H9 (cell line): ENCODE measurements around the gene GCC2. TPM values are rescaled to one million over a fixed set of nuclear protein-coding genes. Genes with fewer than 3 reads are reported as not detected.

ENCODE experiments used
- DNase-seq: peaks from one replicate; pipeline ENCODE4 v3.0.0-alpha.2; 2017
- H2AFZ ChIP-seq: one replicate; pipeline ENCODE4 v1.6.1; 2013; ENCODE audit warnings: mild to moderate bottlenecking, low read length, control low read depth, moderate library complexity
- H2AK5ac ChIP-seq: 2 replicates; pipeline ENCODE4 v1.6.1; 2013; ENCODE audit warnings: low read length, control low read depth, mixed read lengths; ENCODE audit not compliant: insufficient read length
- H2BK120ac ChIP-seq: one replicate; pipeline ENCODE4 v1.6.1; 2013; ENCODE audit warnings: low read depth, mild to moderate bottlenecking, low read length, control low read depth, inconsistent platforms; ENCODE audit not compliant: poor library complexity, severe bottlenecking
- H2BK12ac ChIP-seq: 2 replicates; pipeline ENCODE4 v1.6.1; 2013; ENCODE audit warnings: low read length, control low read depth, mixed read lengths, low read depth; ENCODE audit not compliant: insufficient read length
- H2BK15ac ChIP-seq: 2 replicates; pipeline ENCODE4 v1.6.1; 2013; ENCODE audit warnings: low read depth, low read length, control low read depth
- H2BK20ac ChIP-seq: one replicate; pipeline ENCODE4 v1.6.1; 2013; ENCODE audit warnings: low read depth, mild to moderate bottlenecking, low read length, control low read depth, inconsistent platforms; ENCODE audit not compliant: poor library complexity, severe bottlenecking
- H2BK5ac ChIP-seq: 2 replicates; pipeline ENCODE4 v1.6.1; 2013; ENCODE audit warnings: low read length, control low read depth, mixed read lengths; ENCODE audit not compliant: insufficient read length
- H3K14ac ChIP-seq: 2 replicates; pipeline ENCODE4 v1.6.1; 2013; ENCODE audit warnings: low read length, control low read depth; ENCODE audit not compliant: insufficient read depth
- H3K18ac ChIP-seq: 2 replicates; pipeline ENCODE4 v1.6.1; 2013; ENCODE audit warnings: low read depth, mild to moderate bottlenecking, mixed read lengths, low read length, control low read depth; ENCODE audit not compliant: insufficient read length
- H3K23ac ChIP-seq: 2 replicates; pipeline ENCODE4 v1.6.1; 2013; ENCODE audit warnings: low read length, control low read depth, mixed read lengths, low read depth; ENCODE audit not compliant: insufficient read length
- H3K23me2 ChIP-seq: 2 replicates; pipeline ENCODE4 v1.6.1; 2013; ENCODE audit warnings: low read depth, mild to moderate bottlenecking, mixed read lengths, low read length, control low read depth; ENCODE audit not compliant: insufficient read length, poor library complexity, severe bottlenecking
- H3K27ac ChIP-seq: 2 replicates; pipeline ENCODE4 v1.5.1; 2013; ENCODE audit warnings: low read length, control low read depth, mixed read lengths, low read depth; ENCODE audit not compliant: insufficient read length
- H3K27me3 ChIP-seq: 2 replicates; pipeline ENCODE4 v1.6.1; 2013; ENCODE audit warnings: low read length, control low read depth, inconsistent platforms; ENCODE audit not compliant: insufficient read depth
- H3K4ac ChIP-seq: 2 replicates; pipeline ENCODE4 v1.6.1; 2013; ENCODE audit warnings: low read depth, mild to moderate bottlenecking, control low read depth, inconsistent platforms, low read length, moderate library complexity
- H3K4me1 ChIP-seq: 2 replicates; pipeline ENCODE4 v1.6.1; 2013; ENCODE audit warnings: low read length, control low read depth, inconsistent platforms; ENCODE audit not compliant: insufficient read depth
- H3K4me2 ChIP-seq: 2 replicates; pipeline ENCODE4 v1.6.1; 2013; ENCODE audit warnings: low read length, control low read depth, mixed read lengths; ENCODE audit not compliant: insufficient read length, insufficient read depth
- H3K56ac ChIP-seq: 2 replicates; pipeline ENCODE4 v1.6.1; 2013; ENCODE audit warnings: low read depth, mild to moderate bottlenecking, mixed read lengths, low read length, control low read depth; ENCODE audit not compliant: insufficient read length
- H3K79me1 ChIP-seq: 2 replicates; pipeline ENCODE4 v1.6.1; 2013; ENCODE audit warnings: low read depth, mild to moderate bottlenecking, moderate library complexity, low read length, control low read depth, inconsistent platforms; ENCODE audit not compliant: insufficient read depth, poor library complexity, severe bottlenecking
- H3K79me2 ChIP-seq: 2 replicates; pipeline ENCODE4 v1.6.1; 2013; ENCODE audit warnings: low read length, control low read depth, inconsistent platforms; ENCODE audit not compliant: insufficient read depth
- H3K9ac ChIP-seq: 2 replicates; pipeline ENCODE4 v1.6.1; 2013; ENCODE audit warnings: low read length, control low read depth, mixed read lengths; ENCODE audit not compliant: insufficient read length; ENCODE audit errors: extremely low read depth
- H3K9me3 ChIP-seq: one replicate; pipeline ENCODE4 v1.6.1; 2013; ENCODE audit warnings: low read depth, low read length, inconsistent platforms; ENCODE audit not compliant: control insufficient read depth
- H3T11ph ChIP-seq: one replicate; pipeline ENCODE4 v1.6.1; 2013; ENCODE audit warnings: mild to moderate bottlenecking, low read length, control low read depth, inconsistent platforms
- H4K20me1 ChIP-seq: one replicate; pipeline ENCODE4 v1.6.1; 2013; ENCODE audit not compliant: control insufficient read depth, insufficient read length, insufficient read depth
- H4K5ac ChIP-seq: 2 replicates; pipeline ENCODE4 v1.6.1; 2013; ENCODE audit warnings: low read depth, mild to moderate bottlenecking, mixed read lengths, low read length, control low read depth; ENCODE audit not compliant: insufficient read length
- H4K8ac ChIP-seq: replicated peaks from 2 replicates; pipeline ENCODE4 v1.6.1; 2013; ENCODE audit warnings: low read length, control low read depth, mixed read lengths, low read depth; ENCODE audit not compliant: insufficient read length
- H4K91ac ChIP-seq: 2 replicates; pipeline ENCODE4 v1.6.1; 2013; ENCODE audit warnings: low read depth, mild to moderate bottlenecking, moderate library complexity, mixed read lengths, low read length, control low read depth; ENCODE audit not compliant: insufficient read length
- H3K27ac Mint-ChIP-seq, 3 experiments: 2 replicates in 2 of 3; 3 replicates in 1 of 3; pipeline ENCODE4 v1.8.0; 2020 to 2021; ENCODE audit warnings: mixed read lengths in 3 of 3, mild to moderate bottlenecking in 1 of 3, moderate library complexity in 1 of 3
- H3K27me3 Mint-ChIP-seq: 2 replicates; pipeline ENCODE4 v1.8.0; 2021; ENCODE audit warnings: low read depth, mild to moderate bottlenecking, moderate library complexity, mixed read lengths
- H3K36me3 Mint-ChIP-seq, 3 experiments: 2 replicates in 2 of 3; 3 replicates in 1 of 3; pipeline ENCODE4 v1.8.0; 2020 to 2021; ENCODE audit warnings: low read depth in 3 of 3, mixed read lengths in 3 of 3; ENCODE audit not compliant: insufficient read depth in 1 of 3
- H3K4me1 Mint-ChIP-seq, 2 experiments: 2 replicates each; pipeline ENCODE4 v1.8.0; 2020; ENCODE audit warnings: mixed read lengths in 2 of 2
- H3K4me3 Mint-ChIP-seq, 2 experiments: 2 replicates in 1 of 2; 3 replicates in 1 of 2; pipeline ENCODE4 v1.8.0; 2020 to 2021; ENCODE audit warnings: mild to moderate bottlenecking in 2 of 2, mixed read lengths in 2 of 2, moderate library complexity in 1 of 2
- H3K9me3 Mint-ChIP-seq, 2 experiments: 2 replicates in 1 of 2; 3 replicates in 1 of 2; pipeline ENCODE4 v1.8.0; 2020; ENCODE audit warnings: mild to moderate bottlenecking in 2 of 2, mixed read lengths in 2 of 2, moderate library complexity in 1 of 2
- CTCF ChIP-seq: fragments of 200-600 bp; sonication (generic); conservative IDR thresholded peaks from 3 replicates; pipeline ENCODE4 v1.8.0; 2021; ENCODE audit warnings: antibody characterized with exemption, mild to moderate bottlenecking
- WGBS: extraction: QIAGEN DNeasy Blood & Tissue Kit; methylation state at CpG from one replicate; pipeline ENCODE4 v1.1.7; 2013; ENCODE audit warnings: missing lambda C conversion rate, low lambda C conversion rate, mixed read lengths; ENCODE audit not compliant: insufficient read length; ENCODE audit errors: extremely low coverage; 5-methylcytosine and 5-hydroxymethylcytosine counted together
- total RNA-seq: library from RNA; stranded (reverse); gene quantifications from 2 replicates; pipeline ENCODE4 v1.2.1, GENCODE V29; 2021

Gene GCC2
- total RNA-seq, 1 experiment from 2014 or later = 53.3 TPM

- Histone ChIP-seq H4K5ac (no peak overlapping the region), H2BK12ac (no peak overlapping the region), H3K23ac (no peak overlapping the region), H2AK5ac (no peak overlapping the region), H3K4me1 (peaks cover 2% of the 10 kb centered on the region; the same call in 1 of the 2 replicates), H4K91ac (no peak overlapping the region), H3K27ac (no peak overlapping the region), H4K20me1 (no peaks in the 10 kb centered on the region), H3T11ph (no peak overlapping the region), H2BK5ac (no peak overlapping the region), H3K14ac (peak overlapping the region; percentile 88), H3K9me3 (no peaks in the 10 kb centered on the region), H3K4me2 (peak overlapping the region; percentile 67), H3K79me2 (no peaks in the 10 kb centered on the region; the same call in 1 of the 2 replicates), H2BK15ac (no peak overlapping the region), H3K79me1 (no peaks in the 10 kb centered on the region), H4K8ac (no peak overlapping the region), H3K56ac (no peak overlapping the region), H3K23me2 (no peaks in the 10 kb centered on the region), H3K27me3 (no peaks in the 10 kb centered on the region), H3K9ac (peak overlapping the region; percentile 84), H2BK120ac (no peak overlapping the region), H3K4ac (no peak overlapping the region), H2AFZ (no peak overlapping the region), H3K18ac (peak overlapping the region; percentile 94), H2BK20ac (no peak overlapping the region)
- Mint-ChIP-seq H3K27me3 (no peaks in the 10 kb centered on the region), H3K4me3 (peak overlapping the region; percentile 92 to 93), H3K27ac (peak overlapping the region; percentile 92 to 98 (median 96)), H3K36me3 (peaks cover 17 to 40% (median 36%) of the 10 kb centered on the region in 3 experiments), H3K9me3 (no peaks in the 10 kb centered on the region; a peak in 1 of 5 replicates), H3K4me1 (peaks cover 29% of the 10 kb centered on the region in 2 experiments)
- no peak for TF ChIP-seq CTCF
- whole genome bisulfite sequencing = no CpG with 5 or more reads among the region's 20 CpGs
- no peak for DNase-seq
These were observed 564 bp downstream of the GCC2 start for GRCh38 chr2:108449410-108450130.
